Muscle of arm (tissue), 12 donors: ENCODE data around the gene MYBPH. TPM values are rescaled to one million over a fixed set of nuclear protein-coding genes. Genes with fewer than 3 reads are reported as not detected.

Experiments
- DNase-seq: peaks from one replicate; pipeline ENCODE4 v3.0.0-alpha.2; 2013
- polyA plus RNA-seq, 12 donors: library from polyadenylated mRNA; unstranded; fragments of 120-200 nt; gene quantifications; one replicate each; pipeline ENCODE4 v1.2.1, GENCODE V29; 2013; ENCODE audit not compliant: insufficient read length in 12 of 12

Gene MYBPH
- polyA plus RNA-seq, 12 donors: 134 to 423 (median 239) TPM; not detected in 1

GRCh38 chr1:203181586-203182386 is 6.2 kb upstream of the MYBPH start:
- DNase-seq: no peak

- no peak for DNase-seq
Measured at GRCh38 chr1:203180611-203181330, 5.1 kb upstream of the MYBPH start.

- DNase-seq: no peak
Measured at GRCh38 chr1:203179667-203180005, 4.0 kb upstream of the MYBPH start.

DNA sequence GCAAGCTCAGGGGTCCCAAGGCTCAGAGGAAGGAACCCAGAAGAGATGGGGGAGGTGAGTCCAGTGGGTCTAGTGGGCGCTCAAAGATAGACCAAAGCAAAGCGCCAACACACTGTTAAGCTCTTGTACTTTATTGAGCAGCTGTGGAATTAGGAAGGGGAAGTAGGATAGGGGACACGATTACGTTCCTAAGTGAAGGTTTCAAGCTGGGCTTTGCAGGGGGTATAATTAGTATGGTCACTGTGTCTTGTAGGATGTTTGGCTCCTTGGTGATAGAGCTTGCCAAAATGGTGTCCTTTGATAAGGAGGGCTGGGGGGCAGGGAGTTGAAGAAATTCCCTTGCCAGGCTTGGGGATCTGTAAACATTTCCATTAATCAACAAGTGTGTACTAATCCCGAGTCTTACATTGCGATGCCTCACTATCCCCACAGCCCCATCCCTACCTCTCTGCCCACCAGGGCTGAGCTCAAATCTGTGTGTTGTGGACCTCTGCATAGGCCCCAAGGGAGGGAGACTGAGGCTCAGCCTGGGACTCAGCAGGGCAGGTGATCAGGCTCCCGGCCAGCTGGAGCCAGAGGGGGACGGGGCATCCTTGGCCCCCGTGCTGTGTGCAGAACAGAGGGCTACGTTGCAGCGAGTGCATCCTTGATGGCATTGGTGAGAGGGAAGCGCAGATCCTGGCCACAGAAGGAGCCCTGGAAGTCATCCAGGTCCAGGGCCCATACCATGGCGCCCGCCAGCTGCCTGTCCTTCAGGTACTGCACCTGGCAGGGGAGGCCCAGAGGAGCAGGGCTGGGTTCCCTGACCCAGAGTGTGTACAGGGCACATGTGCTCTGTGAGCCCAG is 3.4 kb upstream of the MYBPH start:
- DNase-seq: no peak

GRCh38 chr1:203178083-203178482 is 2.5 kb upstream of the MYBPH start:
- no peak for DNase-seq

GRCh38 chr1:203177470-203178039 is 1.9 kb upstream of the MYBPH start:
- no peak for DNase-seq

DNA sequence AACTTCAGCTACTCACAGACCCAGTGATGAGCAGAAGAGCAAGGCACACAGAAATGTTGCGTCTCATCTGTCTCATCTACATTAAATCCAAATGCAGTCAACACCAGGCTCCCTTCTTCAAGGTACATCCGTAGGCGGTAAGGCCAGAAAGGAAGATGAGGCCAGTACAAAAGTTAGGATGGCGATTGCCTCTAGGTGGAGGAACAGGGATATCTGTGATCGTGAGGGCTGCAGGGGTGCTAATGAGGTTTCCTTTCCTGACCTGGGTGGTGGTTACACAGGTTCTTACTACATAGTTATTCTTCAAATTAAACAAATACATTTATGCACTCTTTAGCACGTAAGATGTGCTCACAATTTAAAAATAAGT is 1.4 kb upstream of the MYBPH start:
- no peak for DNase-seq

GRCh38 chr1:203176273-203177035 is 828 bp upstream of the MYBPH start:
- no peak for DNase-seq

- peak; percentile 21 for DNase-seq
Measured at GRCh38 chr1:203175827-203176241, 208 bp upstream of the MYBPH start.

DNA sequence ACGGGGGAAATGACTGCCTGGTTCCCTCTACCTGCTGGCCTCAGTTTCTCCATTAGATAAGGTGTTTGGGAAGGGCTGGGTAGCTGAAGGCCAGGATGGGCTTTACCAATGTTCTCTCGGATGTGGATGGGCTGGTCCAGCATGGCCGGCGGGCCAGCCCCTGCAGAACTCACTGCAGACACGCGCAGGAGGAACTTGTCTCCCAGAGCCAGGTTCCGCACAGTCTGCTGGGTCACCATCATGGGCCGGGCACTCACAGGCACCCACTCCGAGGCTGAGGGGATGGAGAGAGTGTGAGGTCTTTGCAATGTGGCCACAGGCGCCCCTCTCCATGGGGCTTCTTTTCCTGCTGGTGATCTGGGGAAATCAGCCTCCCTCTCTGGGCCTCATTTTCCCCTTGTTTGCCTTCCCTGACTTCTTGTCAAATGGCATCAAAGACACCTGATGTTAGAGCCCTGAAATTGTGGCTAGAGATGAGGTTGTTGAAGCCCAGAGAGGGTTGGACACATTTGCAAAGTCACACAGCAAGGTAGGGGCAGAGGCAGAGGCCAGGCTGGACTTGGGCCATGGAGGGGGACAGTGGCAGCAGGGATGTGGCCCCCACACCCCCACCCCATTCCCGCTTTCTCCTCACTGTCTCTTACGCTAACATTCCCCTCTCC is 1.2 kb downstream of the MYBPH start:
- no peak for DNase-seq

DNA sequence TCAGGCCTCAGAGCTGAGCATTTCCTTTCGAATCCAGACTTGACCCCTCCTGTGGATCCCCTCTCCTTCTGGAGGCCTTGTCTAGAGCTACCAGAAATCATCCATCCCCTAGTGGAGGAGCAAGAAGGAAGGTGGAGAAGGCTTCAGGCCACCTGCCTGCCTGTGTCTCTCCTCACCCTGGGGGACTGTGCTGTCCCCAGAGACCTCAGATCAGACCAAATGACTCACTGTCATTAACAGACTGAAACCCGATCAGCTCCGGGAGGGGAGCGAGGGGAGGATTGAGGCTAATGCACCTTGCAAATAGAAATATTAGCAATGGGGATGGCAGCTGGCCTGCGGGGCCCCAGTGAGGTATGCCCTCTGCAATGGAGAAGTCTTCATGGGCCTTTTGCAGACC is 2.1 kb downstream of the MYBPH start:
- DNase-seq: no peak

GRCh38 chr1:203173011-203173555 is 2.5 kb downstream of the MYBPH start:
- DNase-seq: no peak

DNA sequence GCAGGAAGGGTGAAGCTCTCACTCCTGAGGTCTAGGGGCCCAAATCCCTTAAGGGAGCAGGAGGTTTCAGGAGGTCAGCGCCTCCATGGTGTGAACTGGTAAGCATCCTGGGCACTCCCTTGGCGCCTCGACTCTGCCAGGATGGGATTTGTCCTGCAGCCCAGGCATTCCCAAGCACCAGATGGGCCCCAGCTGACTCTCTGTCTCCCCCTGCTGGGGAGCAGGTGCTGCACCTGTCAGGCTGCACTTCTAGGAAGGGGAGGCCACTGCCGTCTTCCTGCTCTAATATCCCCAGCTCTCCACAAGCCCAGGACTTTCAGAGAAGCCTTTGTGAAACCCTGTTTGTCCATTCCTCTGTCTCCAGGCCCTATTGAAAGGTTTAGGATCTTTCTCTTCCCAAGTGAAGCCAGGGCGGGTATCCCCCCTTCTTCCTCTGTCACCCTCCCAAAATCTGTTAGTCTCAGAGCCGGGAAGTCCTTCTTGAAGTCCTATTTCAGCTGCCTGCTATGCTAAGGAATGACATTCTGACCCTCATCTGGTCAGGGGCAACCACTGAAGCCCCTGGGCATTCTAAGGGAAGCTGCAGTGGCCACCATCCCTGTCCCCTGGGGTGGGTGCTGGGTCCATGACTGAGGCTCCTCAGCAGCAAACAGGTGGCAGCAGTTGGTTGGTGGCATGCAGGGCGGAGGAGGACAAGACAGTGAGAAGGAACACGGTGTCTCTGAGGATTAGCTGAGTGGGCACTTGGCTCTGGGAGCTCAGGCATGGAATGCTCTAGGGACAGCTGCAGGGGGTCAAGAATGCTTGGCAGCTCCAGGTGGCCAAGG is 3.2 kb downstream of the MYBPH start:
- DNase-seq: peak; percentile 34

DNA sequence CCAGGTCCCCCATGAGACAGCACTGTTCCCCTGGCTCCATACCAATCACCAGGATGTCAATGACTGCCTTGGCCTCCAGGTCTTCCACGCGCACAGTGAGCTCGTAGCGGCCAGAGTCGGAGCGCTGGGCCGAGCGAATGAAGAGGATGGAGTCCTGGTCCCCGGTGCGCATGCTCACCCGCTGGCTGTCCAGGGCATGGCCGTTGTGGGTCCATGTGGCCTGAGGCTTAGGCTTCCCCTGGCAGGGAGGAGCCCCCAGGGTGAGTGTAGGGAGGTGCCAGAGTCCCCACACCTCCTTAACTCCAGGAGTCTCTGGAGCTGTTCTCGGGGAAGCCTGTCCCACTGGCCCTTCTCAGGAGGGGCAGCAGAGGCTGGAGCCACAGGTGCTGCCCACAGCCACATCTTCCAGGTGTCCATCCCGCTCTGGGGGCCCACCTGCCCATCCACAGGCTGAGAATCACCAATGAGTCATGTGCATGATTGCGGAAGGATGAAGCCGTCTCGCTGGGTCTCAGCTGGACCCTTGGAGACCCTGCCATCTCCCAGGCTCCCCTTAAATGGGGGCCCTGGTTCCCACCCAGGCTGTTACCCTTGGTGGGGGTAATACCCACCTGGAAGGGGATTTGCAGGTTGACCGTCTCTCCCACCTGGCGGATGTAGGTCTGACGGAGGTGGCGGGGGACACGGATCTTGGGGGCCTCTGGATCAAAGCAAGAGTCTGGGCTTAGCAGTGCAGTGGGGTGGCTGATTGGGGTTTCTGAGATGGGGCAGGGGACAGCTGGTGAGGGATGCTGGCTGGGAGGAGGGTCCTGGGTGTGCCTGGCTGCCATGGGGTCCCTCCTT is 4.1 kb downstream of the MYBPH start:
- DNase-seq: no peak

DNA sequence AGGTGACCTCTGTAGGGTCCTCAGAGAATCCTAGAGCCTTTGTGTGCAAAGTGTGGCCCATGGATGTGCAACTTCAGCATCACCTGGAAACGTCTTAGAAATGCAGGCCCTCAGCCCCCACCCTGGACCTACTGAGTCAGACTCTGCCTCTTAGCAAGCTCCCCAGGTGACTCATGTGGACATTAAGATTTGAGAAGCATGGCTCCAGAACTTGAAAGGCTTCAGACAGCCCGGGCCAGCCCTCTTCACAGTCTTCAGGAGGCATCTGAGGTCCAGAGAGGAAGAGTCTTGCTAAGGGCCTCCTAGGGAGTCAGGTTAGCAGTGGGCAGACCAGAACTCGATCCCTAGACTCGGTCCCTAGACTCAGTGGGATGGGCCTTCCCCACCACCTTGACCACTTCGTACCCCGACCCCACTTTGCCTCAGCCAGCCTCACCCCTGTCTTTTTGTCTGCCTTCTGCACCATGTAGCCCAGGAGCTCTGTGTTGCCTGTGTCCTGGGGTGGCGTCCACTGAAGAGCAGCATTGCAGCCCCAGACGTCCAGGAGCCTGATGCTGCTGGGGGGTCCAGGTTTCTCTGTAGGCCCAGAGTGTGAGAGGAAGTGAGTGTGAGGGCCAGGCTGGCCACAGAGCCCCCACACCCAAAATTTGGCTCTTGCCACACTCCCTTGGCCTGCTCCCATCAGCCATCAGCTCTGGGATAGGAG is 4.8 kb downstream of the MYBPH start:
- no peak for DNase-seq

- no peak for DNase-seq
Measured at GRCh38 chr1:203169770-203170520, 5.7 kb downstream of the MYBPH start.

DNA sequence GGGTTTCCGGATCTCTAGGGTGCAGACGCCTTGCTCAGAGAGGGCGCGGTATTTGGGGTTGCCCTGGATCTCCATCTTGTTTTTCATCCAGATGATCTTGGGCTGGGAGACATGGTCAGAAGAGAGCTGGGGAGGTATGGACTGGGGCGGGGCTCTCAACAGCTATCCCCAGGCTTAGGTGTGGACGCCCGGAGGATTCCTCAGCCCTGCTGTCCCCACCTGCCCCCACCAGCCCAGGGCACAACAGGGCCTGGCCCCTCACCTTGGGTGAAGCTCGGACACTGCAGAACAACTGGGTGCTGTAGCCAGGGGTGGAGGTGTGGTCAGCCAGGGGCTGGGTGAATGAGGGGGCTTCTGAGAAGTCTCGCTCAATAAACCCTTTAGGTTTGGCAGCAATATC is 6.6 kb downstream of the MYBPH start:
- DNase-seq: no peak
